ENCODE data around the gene GLT1D1.
"Not testable (repeated sequence)": the region's sequence is repeated elsewhere in the genome, so short reads cannot be mapped to it uniquely, and the experiment has no call there.

Gene GLT1D1

DNA sequence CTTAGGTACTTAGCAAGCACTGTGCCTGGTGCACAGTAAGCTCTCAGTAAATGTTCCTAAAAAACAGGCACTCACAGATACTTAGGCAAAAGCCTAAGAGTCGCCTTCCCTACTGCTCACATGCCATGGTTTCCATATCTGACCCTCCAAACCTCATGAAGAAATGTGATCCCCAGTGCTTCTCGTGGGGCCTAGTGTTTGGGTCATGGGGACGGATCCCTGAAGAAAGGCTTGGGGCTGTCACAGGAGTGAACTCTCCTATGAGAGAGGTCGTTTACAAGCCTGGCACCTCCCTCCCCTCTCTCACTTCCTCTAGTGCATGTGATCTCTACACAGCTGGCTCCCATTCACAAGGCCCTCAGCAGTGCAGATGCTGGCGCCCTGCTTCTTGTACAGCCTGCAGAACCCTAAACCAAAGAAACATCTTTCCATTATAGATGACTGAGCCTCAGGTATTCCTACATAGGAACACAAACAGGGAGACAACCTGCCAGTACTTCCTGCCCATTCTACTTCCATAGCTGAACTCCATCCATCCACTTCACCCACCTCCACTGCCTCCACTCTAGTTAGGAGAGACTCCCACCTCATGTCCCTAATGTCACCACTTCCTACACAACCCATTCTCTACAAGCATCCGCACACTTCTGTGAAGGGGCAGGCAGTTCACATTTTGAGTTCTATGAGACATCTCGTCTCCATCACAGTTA is 32.4 kb upstream of the GLT1D1 start:
- no peak for DNase-seq

DNA sequence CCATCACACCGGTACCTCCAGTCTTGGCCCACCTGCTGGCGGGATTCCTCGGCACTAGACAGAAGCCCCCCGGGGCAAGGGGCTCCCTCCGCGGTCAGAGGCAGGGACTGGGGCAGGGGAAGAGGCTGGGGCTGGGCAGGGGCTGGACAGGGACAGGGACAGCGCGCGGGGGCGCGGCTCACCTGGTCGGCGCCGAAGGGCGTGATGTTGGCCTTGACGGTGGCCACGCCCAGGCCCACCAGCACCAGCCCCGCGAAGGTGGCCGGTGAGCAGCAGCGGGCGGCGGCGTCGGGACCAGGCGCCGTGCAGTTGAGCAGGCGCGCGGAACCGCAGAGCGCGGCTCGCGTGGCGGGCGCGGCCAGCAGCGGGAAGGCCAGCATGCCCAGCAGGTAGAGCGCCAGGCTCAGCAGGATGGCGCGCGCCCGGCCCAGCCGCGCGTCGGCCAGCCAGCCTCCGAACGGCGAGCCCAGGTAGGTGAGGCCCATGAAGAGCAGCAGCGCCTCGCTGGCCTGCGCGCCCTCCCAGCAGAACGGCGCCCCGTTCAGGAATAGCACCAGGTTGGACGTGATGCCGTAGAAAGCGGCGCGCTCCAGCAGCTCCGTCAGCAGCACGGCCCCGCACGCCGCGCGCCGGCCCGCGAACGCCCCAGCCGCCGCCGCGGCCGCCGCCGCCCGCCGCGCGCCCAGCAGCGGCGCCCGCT is 29.9 kb upstream of the GLT1D1 start:
- no peak for DNase-seq

DNA sequence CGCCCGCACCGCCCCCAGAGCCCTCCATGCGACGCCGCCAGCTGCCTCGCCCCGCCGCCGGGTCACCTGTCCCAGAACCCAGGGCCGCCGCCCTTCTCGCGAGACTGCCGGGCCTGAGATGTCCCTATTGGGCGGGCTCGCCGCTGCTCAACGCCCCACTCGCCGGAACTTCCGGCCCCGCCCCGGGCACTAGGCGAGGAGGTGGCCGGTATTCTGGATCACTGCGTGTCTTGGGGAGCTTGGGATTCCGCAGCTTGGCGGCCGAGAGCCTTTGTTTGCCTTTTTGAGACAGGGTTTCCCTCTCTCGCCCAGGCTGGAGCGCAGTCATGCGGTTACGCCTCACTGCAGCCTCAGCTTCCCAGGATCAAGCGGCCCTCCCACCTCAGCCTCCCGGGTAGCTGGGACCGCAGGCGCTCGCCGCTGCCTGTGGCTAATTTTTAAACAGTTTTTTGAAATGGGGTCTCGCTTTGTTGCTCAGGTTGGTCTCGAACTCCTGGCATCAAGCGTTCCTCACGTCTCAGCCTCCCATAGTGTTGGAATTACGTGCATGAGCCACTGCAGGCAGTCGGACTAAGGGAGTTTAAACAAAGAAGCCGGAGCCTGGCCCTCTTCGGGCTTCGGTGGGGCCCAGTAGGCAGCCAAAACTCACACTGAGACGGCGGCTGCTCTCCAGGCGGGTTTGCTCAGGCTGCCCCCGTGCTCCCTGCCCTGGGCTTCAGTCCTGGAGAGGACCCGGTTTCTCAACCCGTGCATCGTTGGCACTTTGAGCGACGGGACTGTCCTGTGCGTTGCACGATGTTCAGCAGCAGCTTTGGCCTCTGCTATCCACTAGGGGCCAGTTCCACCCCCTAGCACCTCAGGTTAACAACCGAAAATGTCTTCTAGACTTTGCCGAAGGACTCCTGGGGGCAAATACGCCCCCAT is 29.1 kb upstream of the GLT1D1 start, which contains the start of gene SLC15A4:
Gene SLC15A4, minus strand, starts transcription at position 43 of the 924 bp plus-strand sequence. Its CDS starts 15 bp downstream, at position 28.
- peak; percentile 78 for DNase-seq

DNA sequence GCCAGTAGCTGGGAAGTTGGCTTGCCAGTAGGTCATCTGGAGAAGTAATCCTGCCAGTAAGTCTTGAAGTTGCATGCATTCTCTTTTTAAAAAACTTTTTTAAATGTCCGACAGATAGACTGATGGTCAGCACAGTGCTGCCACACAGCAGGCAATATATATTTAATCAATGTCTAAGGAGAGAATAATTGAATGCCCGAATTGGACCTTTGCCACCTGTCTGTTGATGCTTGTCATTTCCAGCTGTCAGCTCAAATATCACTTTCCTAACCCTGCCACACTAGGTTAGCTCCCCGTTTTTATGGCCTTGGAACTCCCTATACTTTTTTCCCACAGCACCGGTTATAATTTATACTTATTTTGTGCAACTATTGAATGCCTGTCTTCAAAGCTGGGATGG is 27.4 kb upstream of the GLT1D1 start:
- no peak for DNase-seq

DNA sequence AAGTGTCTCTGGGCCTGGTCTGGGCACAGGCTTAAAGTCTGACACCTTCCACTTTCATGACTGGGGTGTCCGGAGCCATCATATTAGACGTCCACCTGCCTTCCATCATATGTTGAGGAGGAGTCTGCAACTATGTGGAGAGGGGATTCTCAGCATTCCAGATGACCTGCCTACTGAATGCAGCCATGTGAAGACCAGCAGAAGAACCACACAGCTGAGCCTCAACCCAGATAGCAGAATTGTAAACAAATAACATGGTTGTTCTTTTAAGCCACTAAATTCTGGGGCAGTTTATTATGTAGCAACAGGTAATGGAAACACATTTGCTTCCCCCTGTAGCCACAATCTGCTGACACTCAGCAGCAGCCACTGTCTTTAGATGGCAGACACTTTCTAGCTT is 25.6 kb upstream of the GLT1D1 start:
- DNase-seq: no peak

DNA sequence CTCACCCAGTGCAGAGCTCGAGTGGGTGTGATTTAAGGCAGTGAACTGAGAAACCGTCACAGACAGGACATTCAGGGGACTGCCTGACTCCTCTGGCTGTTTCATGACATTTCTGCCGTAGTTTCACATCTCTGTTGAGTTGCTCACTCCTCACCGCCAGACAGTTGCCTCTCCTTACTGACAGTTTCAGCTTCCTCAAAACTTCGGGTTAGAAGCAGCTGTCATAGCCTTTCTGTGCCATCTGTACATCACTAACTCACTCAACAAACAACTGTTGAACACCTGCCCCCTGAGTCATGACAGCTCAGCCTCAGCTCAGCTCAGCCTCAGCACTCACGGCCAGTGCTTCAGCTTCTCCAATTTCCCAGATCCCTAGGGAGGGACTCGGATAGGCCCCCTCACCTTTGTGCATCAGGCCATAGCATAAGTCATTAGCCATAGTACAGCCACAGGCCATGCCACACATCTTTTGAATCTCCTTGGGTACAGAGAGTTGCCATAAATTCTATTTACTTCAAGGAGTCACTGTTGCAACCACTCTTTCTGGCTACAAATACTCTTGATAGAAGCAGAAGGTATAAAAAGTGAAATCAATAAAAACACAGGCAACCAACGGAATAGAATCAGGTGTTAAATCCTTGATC is 23.3 kb upstream of the GLT1D1 start:
- no peak for DNase-seq

DNA sequence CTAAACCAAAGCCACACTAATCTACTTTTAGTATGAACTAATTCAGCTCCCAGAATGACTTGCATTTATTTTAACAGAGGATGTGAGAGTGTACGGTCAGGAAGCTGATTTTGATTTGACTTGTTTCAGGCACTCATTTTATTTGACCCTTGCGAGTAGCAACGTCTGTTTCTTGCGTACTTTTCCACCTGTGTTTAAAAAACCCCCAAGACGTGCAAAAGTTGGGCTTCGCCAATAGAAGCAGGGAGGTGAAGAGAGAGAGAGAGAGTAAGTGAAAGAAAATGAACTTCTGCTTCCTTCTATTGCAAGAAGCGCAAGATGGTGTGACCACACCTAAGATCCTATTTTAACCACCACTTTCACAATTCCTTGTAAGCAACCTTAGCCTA is 22.8 kb upstream of the GLT1D1 start:
- DNase-seq: peak; percentile 50

DNA sequence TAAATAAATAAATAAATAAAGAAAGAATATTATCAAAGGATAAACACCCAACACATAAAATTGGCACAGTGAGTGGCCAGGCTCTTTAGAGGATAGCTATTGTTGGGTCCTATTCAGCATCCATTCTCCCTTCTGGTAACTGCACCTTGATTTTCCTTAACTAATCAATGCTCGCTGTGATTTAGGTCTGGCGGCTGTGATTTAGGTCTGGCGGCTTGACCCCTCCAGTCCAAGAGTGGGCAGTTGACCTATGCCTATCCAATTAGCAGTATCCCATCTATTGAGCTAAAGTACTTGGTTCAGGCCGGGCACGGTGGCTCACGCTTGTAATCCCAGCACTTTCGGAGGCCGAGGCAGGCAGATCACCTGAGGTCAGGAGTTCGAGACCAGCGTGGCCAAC is 19.9 kb upstream of the GLT1D1 start:
- DNase-seq: no peak

DNA sequence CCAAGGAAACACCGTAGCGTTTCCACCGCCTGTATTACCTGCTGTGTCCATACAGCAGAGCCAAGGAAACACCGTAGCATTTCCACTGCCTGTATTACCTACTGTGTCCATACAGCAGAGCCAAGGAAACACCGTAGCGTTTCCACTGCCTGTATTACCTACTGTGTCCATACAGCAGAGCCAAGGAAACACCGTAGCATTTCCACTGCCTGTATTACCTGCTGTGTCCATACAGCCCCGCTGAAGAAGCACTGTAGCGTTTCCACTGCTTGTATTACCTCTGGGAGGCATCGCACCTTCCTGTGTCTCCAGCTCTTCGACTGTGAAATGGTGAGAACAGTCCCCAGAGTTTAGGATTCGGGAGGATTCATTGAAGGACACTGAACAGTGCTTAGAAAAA is 13.4 kb upstream of the GLT1D1 start:
- not testable (repeated sequence) for DNase-seq

DNA sequence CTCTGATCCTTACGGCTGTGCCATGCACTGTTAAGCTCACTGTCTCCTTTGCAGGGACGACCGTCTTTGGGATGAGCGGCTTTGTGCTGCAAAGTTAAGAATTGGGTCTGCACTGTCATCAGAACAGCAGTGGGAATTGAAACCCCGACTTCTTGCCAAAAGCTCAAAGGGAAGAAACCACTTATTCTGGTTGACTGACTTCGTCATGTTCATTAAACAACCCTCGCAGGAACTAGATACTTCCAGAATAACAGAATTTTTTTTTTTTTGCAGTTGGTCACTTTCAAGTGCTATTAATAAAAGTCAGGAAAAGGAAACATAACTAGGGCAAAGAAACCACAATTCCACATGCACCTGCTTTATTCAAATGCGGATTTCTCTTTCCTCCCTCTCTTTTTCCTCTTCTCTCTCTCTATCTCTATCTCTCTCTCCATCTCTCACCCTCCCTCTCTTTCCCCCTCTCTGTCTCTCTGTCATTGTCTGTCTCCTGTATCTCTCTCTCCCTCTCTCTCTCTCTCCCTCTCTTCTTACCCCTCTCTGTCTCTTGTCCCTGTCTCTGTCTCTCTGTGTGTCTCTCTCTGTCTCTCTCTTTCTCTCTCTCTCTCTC is 12.3 kb upstream of the GLT1D1 start:
- DNase-seq: no peak

DNA sequence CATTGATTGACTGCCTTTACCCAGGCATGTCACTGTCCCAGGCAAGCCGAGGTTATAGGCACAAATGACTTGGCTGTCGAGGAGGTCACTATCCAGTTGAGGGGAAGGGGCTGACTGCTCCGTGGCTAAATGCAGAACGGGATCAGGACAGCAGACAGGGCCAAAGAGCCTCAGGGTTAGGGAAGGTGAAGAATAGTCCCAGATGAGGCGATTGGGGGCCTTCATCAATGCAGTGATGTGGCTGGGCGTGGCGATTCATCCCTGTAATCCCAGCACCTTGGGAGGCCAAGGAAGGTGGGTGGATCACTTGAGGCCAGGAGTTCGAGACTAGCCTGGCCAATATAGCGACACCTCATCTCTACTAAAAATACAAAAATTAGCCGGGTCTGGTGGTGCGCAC is 10.7 kb upstream of the GLT1D1 start:
- no peak for DNase-seq

DNA sequence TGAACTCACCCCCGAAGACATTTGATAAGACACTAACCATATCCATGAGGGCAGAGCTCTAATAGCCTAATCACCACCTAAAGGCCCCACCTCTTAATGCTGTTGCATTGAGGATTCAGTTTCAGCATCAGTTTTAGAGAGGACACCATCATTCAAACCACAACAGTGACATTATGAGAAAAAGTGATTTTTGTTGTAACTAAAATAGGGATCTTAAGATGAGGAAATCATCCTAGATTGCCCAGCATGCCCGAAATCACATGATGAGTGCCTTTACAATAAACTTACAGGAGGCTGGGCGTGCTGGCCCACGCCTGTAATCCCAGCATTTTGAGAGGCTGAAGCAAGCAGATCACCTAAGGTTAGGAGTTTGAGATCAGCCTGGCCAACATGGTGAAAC is 9.7 kb upstream of the GLT1D1 start:
- no peak for DNase-seq

DNA sequence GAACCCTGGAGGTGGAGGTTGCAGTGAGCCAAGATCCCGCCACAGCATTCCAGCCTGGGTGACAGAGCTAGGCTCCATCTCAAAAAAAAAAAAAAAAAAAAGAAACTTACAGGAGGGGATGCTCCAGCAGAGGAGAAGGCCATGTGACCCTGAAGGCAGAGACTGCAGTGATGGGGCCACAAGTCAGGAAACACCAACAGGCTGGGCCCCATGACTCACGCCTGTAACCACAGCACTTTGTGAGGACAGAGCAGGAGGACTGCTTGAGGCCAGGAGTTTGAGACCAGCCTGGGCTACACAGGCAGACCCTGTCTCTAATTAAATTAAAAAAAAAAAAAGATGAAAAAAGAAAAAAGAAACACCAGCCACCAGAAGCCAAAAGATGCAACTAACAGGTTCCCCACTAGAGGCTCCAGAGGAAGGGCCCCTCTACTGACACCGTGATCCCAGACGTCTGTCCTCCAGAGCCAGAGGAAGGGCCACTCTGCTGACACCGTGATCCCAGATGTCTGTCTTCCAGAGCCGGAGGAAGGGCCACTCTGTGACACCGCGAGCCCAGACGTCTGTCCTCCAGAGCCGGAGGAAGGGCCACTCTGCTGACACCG is 9.1 kb upstream of the GLT1D1 start:
- no peak for DNase-seq

DNA sequence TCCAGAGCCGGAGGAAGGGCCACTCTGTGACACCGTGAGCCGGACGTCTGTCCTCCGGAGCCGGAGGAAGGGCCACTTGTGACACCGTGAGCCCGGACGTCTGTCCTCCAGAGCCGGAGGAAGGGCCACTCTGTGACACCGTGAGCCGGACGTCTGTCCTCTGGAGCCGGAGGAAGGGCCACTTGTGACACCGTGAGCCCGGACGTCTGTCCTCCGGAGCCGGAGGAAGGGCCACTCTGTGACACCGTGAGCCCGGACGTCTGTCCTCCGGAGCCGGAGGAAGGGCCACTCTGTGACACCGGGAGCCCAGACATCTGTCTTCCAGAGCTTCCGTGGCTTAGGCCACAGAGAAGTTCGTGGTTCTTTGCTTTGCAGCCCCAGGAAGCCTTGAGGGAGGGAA is 6.6 kb upstream of the GLT1D1 start:
- not testable (repeated sequence) for DNase-seq

DNA sequence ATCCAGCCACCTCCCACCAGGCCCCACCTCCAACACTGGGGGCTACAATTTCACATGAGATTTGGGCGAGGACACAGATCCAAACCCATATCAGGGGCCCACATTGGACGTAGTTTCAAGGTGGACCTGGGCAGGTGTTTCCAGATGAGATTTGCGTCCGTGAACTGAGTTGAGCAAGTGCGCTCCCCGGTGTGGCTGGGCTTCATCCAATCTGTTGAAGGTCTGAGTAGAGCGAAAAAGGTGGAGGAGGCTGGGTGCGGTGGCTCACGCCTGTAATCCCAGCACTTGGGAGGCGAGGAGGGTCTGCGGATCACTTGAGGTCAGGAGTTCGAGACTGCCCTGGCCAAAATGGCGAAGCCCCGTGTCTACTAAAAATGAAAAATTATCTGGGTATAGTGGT is 4.9 kb upstream of the GLT1D1 start:
- no peak for DNase-seq

DNA sequence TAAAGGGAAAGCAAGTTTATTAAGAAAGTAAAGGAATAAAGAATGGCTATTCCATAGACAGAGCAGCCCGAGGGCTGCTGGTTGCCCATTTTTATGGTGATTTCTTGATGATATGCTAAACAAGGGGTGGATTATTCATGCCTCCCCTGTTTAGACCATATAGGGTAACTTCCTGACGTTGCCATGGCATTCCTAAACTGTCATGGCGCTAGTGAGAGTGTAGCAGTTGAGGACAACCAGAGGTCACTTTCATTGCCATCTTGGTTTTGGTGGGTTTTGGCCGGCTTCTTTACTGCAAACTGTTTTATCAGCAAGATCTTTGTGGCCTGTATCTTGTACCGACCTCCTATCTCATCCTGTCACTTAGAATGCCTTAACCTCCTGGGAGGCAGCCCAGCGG is 3.5 kb upstream of the GLT1D1 start:
- not testable (repeated sequence) for DNase-seq

DNA sequence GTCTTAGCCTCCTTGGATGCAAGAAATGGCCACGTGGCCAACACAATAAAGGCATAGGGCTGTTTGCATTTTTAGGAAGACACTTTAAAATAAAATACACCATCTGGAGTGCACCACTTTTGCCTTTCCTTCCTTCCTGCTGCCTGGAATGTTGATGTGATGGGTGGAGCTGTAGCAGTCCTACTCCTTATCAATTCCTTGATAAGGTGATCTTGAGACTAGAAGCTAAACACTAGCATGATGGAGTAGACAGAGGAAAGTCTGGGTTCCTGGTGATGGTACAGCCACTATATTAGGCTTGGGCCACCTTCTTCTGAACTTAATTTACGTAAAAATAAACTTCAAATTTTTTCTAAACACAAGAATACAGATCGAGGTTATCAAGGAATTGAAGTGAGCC is 2.9 kb upstream of the GLT1D1 start:
- no peak for DNase-seq

DNA sequence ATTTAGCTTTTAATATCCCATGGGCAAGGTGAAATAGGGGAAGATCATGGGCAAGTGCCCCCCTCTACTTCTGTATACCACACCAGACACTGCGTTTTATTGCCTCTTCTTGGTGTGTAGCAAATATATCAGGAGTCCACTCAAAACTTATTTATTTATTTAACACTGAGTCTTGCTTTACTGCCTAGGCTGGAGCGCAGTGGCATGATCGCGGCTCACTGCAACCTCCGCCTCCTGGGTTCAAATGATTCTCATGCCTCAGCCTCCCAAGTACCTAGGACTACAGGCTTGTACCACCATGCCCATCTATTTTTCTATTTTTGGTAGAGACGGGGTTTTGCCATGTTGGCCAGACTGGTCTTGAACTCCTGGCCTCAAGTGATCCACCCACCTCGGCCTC is 1.8 kb upstream of the GLT1D1 start:
- DNase-seq: not testable (repeated sequence)

DNA sequence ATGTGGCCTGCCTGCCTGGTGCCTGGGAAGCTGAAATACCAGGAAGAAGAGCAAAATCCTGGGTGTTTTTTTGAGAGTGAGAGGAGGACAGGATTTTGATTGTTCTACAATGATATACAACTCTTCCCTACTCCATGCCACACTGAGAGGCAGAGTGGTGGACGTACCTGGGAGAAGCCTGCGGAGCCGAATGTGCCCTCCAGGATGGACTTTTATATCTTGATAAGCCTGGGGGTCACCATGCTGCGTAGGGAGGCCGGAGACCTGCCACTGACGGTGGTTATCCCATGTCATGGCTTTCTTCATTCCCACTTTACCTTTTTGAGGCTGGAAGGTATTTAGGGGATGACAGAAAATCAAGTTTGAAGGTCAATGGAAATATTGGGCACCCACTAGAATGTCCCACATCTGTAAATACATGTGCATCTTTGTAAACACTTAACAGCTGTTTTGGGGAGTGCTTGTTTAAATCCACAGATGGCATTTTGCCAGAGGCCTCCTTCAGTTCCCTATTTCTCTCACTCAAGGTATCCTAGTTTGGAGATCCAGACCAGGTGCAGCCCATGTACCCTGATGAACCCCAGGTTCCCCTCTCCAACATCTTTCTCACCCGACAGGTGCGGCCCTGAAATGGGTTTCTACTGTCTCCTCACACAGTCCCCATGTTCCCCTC is 1.1 kb upstream of the GLT1D1 start:
- DNase-seq: no peak

DNA sequence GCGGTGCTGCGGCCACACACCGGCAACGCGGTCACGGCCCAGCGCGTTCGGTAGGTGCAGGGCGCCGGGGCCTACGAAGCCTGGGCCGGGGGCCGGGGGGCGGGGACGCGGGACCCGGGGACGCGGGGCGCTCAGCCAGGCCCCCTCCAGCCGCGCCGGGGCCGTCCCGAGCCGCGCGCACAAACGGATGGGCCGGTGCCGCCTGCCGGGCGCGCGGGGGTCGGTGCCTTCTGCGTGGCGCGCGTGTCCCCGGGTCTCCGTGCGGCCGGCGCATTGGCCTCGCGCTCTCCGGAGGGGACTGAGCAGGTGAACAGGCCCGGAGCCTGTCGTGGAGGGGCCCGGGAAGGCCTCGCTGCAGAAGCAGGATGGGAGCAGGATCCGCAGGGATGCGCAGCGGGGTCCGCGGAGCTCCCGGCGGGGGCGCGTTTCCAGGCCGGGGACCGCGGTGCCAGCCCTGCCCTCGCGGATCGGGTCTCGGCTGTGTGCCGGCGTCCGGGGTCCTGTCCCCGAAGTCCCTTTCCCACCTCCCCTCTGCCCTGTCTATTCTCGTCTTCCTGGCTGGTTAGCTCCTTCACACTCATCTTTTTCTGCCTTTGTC is 421 bp downstream of the GLT1D1 start:
- DNase-seq: no peak

All from GF-D8 (cell line).